H9 (cell line): ENCODE results near the gene CLVS2. TPM values are rescaled to one million over a fixed set of nuclear protein-coding genes. Genes with fewer than 3 reads are reported as not detected.

Experiments
- DNase-seq: peaks from one replicate; pipeline ENCODE4 v3.0.0-alpha.2; 2017
- H2AFZ ChIP-seq: one replicate; pipeline ENCODE4 v1.6.1; 2013; ENCODE audit warnings: mild to moderate bottlenecking, low read length, control low read depth, moderate library complexity
- H2AK5ac ChIP-seq: 2 replicates; pipeline ENCODE4 v1.6.1; 2013; ENCODE audit warnings: low read length, control low read depth, mixed read lengths; ENCODE audit not compliant: insufficient read length
- H2BK120ac ChIP-seq: one replicate; pipeline ENCODE4 v1.6.1; 2013; ENCODE audit warnings: low read depth, mild to moderate bottlenecking, low read length, control low read depth, inconsistent platforms; ENCODE audit not compliant: poor library complexity, severe bottlenecking
- H2BK12ac ChIP-seq: 2 replicates; pipeline ENCODE4 v1.6.1; 2013; ENCODE audit warnings: low read length, control low read depth, mixed read lengths, low read depth; ENCODE audit not compliant: insufficient read length
- H2BK15ac ChIP-seq: 2 replicates; pipeline ENCODE4 v1.6.1; 2013; ENCODE audit warnings: low read depth, low read length, control low read depth
- H2BK20ac ChIP-seq: one replicate; pipeline ENCODE4 v1.6.1; 2013; ENCODE audit warnings: low read depth, mild to moderate bottlenecking, low read length, control low read depth, inconsistent platforms; ENCODE audit not compliant: poor library complexity, severe bottlenecking
- H2BK5ac ChIP-seq: 2 replicates; pipeline ENCODE4 v1.6.1; 2013; ENCODE audit warnings: low read length, control low read depth, mixed read lengths; ENCODE audit not compliant: insufficient read length
- H3K14ac ChIP-seq: 2 replicates; pipeline ENCODE4 v1.6.1; 2013; ENCODE audit warnings: low read length, control low read depth; ENCODE audit not compliant: insufficient read depth
- H3K18ac ChIP-seq: 2 replicates; pipeline ENCODE4 v1.6.1; 2013; ENCODE audit warnings: low read depth, mild to moderate bottlenecking, mixed read lengths, low read length, control low read depth; ENCODE audit not compliant: insufficient read length
- H3K23ac ChIP-seq: 2 replicates; pipeline ENCODE4 v1.6.1; 2013; ENCODE audit warnings: low read length, control low read depth, mixed read lengths, low read depth; ENCODE audit not compliant: insufficient read length
- H3K23me2 ChIP-seq: 2 replicates; pipeline ENCODE4 v1.6.1; 2013; ENCODE audit warnings: low read depth, mild to moderate bottlenecking, mixed read lengths, low read length, control low read depth; ENCODE audit not compliant: insufficient read length, poor library complexity, severe bottlenecking
- H3K27ac ChIP-seq: 2 replicates; pipeline ENCODE4 v1.5.1; 2013; ENCODE audit warnings: low read length, control low read depth, mixed read lengths, low read depth; ENCODE audit not compliant: insufficient read length
- H3K27me3 ChIP-seq: 2 replicates; pipeline ENCODE4 v1.6.1; 2013; ENCODE audit warnings: low read length, control low read depth, inconsistent platforms; ENCODE audit not compliant: insufficient read depth
- H3K4ac ChIP-seq: 2 replicates; pipeline ENCODE4 v1.6.1; 2013; ENCODE audit warnings: low read depth, mild to moderate bottlenecking, control low read depth, inconsistent platforms, low read length, moderate library complexity
- H3K4me1 ChIP-seq: 2 replicates; pipeline ENCODE4 v1.6.1; 2013; ENCODE audit warnings: low read length, control low read depth, inconsistent platforms; ENCODE audit not compliant: insufficient read depth
- H3K4me2 ChIP-seq: 2 replicates; pipeline ENCODE4 v1.6.1; 2013; ENCODE audit warnings: low read length, control low read depth, mixed read lengths; ENCODE audit not compliant: insufficient read length, insufficient read depth
- H3K56ac ChIP-seq: 2 replicates; pipeline ENCODE4 v1.6.1; 2013; ENCODE audit warnings: low read depth, mild to moderate bottlenecking, mixed read lengths, low read length, control low read depth; ENCODE audit not compliant: insufficient read length
- H3K79me1 ChIP-seq: 2 replicates; pipeline ENCODE4 v1.6.1; 2013; ENCODE audit warnings: low read depth, mild to moderate bottlenecking, moderate library complexity, low read length, control low read depth, inconsistent platforms; ENCODE audit not compliant: insufficient read depth, poor library complexity, severe bottlenecking
- H3K79me2 ChIP-seq: 2 replicates; pipeline ENCODE4 v1.6.1; 2013; ENCODE audit warnings: low read length, control low read depth, inconsistent platforms; ENCODE audit not compliant: insufficient read depth
- H3K9ac ChIP-seq: 2 replicates; pipeline ENCODE4 v1.6.1; 2013; ENCODE audit warnings: low read length, control low read depth, mixed read lengths; ENCODE audit not compliant: insufficient read length; ENCODE audit errors: extremely low read depth
- H3K9me3 ChIP-seq: one replicate; pipeline ENCODE4 v1.6.1; 2013; ENCODE audit warnings: low read depth, low read length, inconsistent platforms; ENCODE audit not compliant: control insufficient read depth
- H3T11ph ChIP-seq: one replicate; pipeline ENCODE4 v1.6.1; 2013; ENCODE audit warnings: mild to moderate bottlenecking, low read length, control low read depth, inconsistent platforms
- H4K20me1 ChIP-seq: one replicate; pipeline ENCODE4 v1.6.1; 2013; ENCODE audit not compliant: control insufficient read depth, insufficient read length, insufficient read depth
- H4K5ac ChIP-seq: 2 replicates; pipeline ENCODE4 v1.6.1; 2013; ENCODE audit warnings: low read depth, mild to moderate bottlenecking, mixed read lengths, low read length, control low read depth; ENCODE audit not compliant: insufficient read length
- H4K8ac ChIP-seq: replicated peaks from 2 replicates; pipeline ENCODE4 v1.6.1; 2013; ENCODE audit warnings: low read length, control low read depth, mixed read lengths, low read depth; ENCODE audit not compliant: insufficient read length
- H4K91ac ChIP-seq: 2 replicates; pipeline ENCODE4 v1.6.1; 2013; ENCODE audit warnings: low read depth, mild to moderate bottlenecking, moderate library complexity, mixed read lengths, low read length, control low read depth; ENCODE audit not compliant: insufficient read length
- H3K27ac Mint-ChIP-seq, 3 experiments: 2 replicates in 2 of 3; 3 replicates in 1 of 3; pipeline ENCODE4 v1.8.0; 2020 to 2021; ENCODE audit warnings: mixed read lengths in 3 of 3, mild to moderate bottlenecking in 1 of 3, moderate library complexity in 1 of 3
- H3K27me3 Mint-ChIP-seq: 2 replicates; pipeline ENCODE4 v1.8.0; 2021; ENCODE audit warnings: low read depth, mild to moderate bottlenecking, moderate library complexity, mixed read lengths
- H3K36me3 Mint-ChIP-seq, 3 experiments: 2 replicates in 2 of 3; 3 replicates in 1 of 3; pipeline ENCODE4 v1.8.0; 2020 to 2021; ENCODE audit warnings: low read depth in 3 of 3, mixed read lengths in 3 of 3; ENCODE audit not compliant: insufficient read depth in 1 of 3
- H3K4me1 Mint-ChIP-seq, 2 experiments: 2 replicates each; pipeline ENCODE4 v1.8.0; 2020; ENCODE audit warnings: mixed read lengths in 2 of 2
- H3K4me3 Mint-ChIP-seq, 2 experiments: 2 replicates in 1 of 2; 3 replicates in 1 of 2; pipeline ENCODE4 v1.8.0; 2020 to 2021; ENCODE audit warnings: mild to moderate bottlenecking in 2 of 2, mixed read lengths in 2 of 2, moderate library complexity in 1 of 2
- H3K9me3 Mint-ChIP-seq, 2 experiments: 2 replicates in 1 of 2; 3 replicates in 1 of 2; pipeline ENCODE4 v1.8.0; 2020; ENCODE audit warnings: mild to moderate bottlenecking in 2 of 2, mixed read lengths in 2 of 2, moderate library complexity in 1 of 2
- WGBS: extraction: QIAGEN DNeasy Blood & Tissue Kit; methylation state at CpG from one replicate; pipeline ENCODE4 v1.1.7; 2013; ENCODE audit warnings: missing lambda C conversion rate, low lambda C conversion rate, mixed read lengths; ENCODE audit not compliant: insufficient read length; ENCODE audit errors: extremely low coverage; 5-methylcytosine and 5-hydroxymethylcytosine counted together
- total RNA-seq: library from RNA; stranded (reverse); gene quantifications from 2 replicates; pipeline ENCODE4 v1.2.1, GENCODE V29; 2021
- TF ChIP-seq, protein P1 (sequence below): fragments of 200-600 bp; sonication (generic); conservative IDR thresholded peaks from 3 replicates; pipeline ENCODE4 v1.8.0; 2021; ENCODE audit warnings: antibody characterized with exemption, mild to moderate bottlenecking

The CLVS2 gene
- total RNA-seq, 1 experiment from 2014 or later = 0.26 TPM

DNA sequence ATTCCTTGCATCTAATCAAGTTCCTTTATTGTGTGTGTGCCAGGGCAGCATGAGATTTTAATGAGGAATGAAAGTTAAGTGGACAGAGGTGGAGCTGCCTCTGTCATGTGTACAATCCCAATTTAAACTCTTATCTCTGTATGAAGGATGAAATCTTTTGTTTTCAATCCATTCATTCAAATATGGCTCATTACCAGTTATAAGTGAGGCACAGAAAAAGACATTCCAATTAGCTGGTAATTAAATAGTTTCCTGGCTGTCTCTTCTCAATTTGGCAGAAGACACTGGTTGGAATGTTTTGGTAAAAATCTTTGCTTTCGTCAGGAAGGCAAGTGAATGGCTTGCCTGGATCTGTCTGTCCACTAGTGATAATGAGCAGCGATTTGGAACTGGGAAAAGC lies 46.4 kb downstream of the CLVS2 start:
- no peaks in the 10 kb centered on the region for H3K27me3 ChIP-seq
- no peak overlapping the region for H2AFZ ChIP-seq
- H2BK15ac ChIP-seq = no peak overlapping the region
- H4K91ac ChIP-seq = no peak overlapping the region
- H2BK120ac ChIP-seq = no peak overlapping the region
- H3K23ac ChIP-seq = no peak overlapping the region
- no peak overlapping the region for H4K5ac ChIP-seq
- no peak for DNase-seq
- no peak overlapping the region for H3K27ac ChIP-seq
- H3K14ac ChIP-seq = no peak overlapping the region
- no peak overlapping the region for H3K9ac ChIP-seq
- H3K9me3 Mint-ChIP-seq = no peaks in the 10 kb centered on the region
- H3K4me2 ChIP-seq = no peak overlapping the region
- H2BK12ac ChIP-seq = no peak overlapping the region
- no peak overlapping the region for H3K27ac Mint-ChIP-seq
- H2BK20ac ChIP-seq = no peak overlapping the region
- H3K4ac ChIP-seq = no peak overlapping the region
- no peaks in the 10 kb centered on the region for H3K4me1 ChIP-seq
- no peaks in the 10 kb centered on the region for H3K9me3 ChIP-seq
- H2BK5ac ChIP-seq = no peak overlapping the region
- no CpG with 5 or more reads among the region's 2 CpGs for WGBS
- H3K79me1 ChIP-seq = no peaks in the 10 kb centered on the region
- H3T11ph ChIP-seq = no peak overlapping the region
- H3K36me3 Mint-ChIP-seq = no peaks in the 10 kb centered on the region
- no peak overlapping the region for H3K18ac ChIP-seq
- no peaks in the 10 kb centered on the region for H3K23me2 ChIP-seq
- no peak overlapping the region for H2AK5ac ChIP-seq
- no peaks in the 10 kb centered on the region for H3K4me1 Mint-ChIP-seq
- H3K79me2 ChIP-seq = no peaks in the 10 kb centered on the region
- no peak overlapping the region for H3K56ac ChIP-seq
- TF ChIP-seq, protein P1, sequence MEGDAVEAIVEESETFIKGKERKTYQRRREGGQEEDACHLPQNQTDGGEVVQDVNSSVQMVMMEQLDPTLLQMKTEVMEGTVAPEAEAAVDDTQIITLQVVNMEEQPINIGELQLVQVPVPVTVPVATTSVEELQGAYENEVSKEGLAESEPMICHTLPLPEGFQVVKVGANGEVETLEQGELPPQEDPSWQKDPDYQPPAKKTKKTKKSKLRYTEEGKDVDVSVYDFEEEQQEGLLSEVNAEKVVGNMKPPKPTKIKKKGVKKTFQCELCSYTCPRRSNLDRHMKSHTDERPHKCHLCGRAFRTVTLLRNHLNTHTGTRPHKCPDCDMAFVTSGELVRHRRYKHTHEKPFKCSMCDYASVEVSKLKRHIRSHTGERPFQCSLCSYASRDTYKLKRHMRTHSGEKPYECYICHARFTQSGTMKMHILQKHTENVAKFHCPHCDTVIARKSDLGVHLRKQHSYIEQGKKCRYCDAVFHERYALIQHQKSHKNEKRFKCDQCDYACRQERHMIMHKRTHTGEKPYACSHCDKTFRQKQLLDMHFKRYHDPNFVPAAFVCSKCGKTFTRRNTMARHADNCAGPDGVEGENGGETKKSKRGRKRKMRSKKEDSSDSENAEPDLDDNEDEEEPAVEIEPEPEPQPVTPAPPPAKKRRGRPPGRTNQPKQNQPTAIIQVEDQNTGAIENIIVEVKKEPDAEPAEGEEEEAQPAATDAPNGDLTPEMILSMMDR = no peak
- H3K27me3 Mint-ChIP-seq = no peaks in the 10 kb centered on the region
- no peak overlapping the region for H4K8ac ChIP-seq
- H4K20me1 ChIP-seq = no peaks in the 10 kb centered on the region
- H3K4me3 Mint-ChIP-seq = no peak overlapping the region
